Esophagus (tissue), 2 donors: ENCODE data around the gene RPL29. TPM values are rescaled to one million over a fixed set of nuclear protein-coding genes. Genes with fewer than 3 reads are reported as not detected.

Experiments used
- H3K27ac ChIP-seq, 2 donors: one replicate each; pipeline ENCODE4 v1.5.1; 2013; ENCODE audit warnings: low read depth in 2 of 2, mild to moderate bottlenecking in 2 of 2, inconsistent platforms in 1 of 2, low read length in 1 of 2, moderate library complexity in 1 of 2
- H3K27me3 ChIP-seq, 2 donors: one replicate each; pipeline ENCODE4 v1.6.1; 2013; ENCODE audit warnings: low read length in 2 of 2, control low read depth in 1 of 2, mild to moderate bottlenecking in 1 of 2; ENCODE audit not compliant: insufficient read depth in 2 of 2, control insufficient read depth in 1 of 2
- H3K36me3 ChIP-seq, 2 donors: one replicate each; pipeline ENCODE4 v1.6.1; 2013; ENCODE audit warnings: low read length in 1 of 2; ENCODE audit not compliant: control insufficient read depth in 2 of 2, insufficient read depth in 2 of 2
- H3K4me1 ChIP-seq, 2 donors: one replicate each; pipeline ENCODE4 v1.6.1; 2013; ENCODE audit warnings: low read length in 1 of 2; ENCODE audit not compliant: control insufficient read depth in 2 of 2, insufficient read depth in 2 of 2
- H3K4me3 ChIP-seq, 2 donors: one replicate each; pipeline ENCODE4 v1.5.1; 2013; ENCODE audit warnings: low read length in 2 of 2, mild to moderate bottlenecking in 2 of 2, low read depth in 1 of 2, moderate library complexity in 1 of 2
- H3K9me3 ChIP-seq, 2 donors: one replicate each; pipeline ENCODE4 v1.6.1; 2013; ENCODE audit warnings: mild to moderate bottlenecking in 2 of 2, low read depth in 1 of 2, low read length in 1 of 2, moderate library complexity in 1 of 2; ENCODE audit not compliant: control insufficient read depth in 2 of 2, insufficient read depth in 1 of 2
- WGBS, 2 donors: extraction: QIAGEN DNeasy Blood & Tissue Kit; methylation state at CpG; one replicate each; pipeline ENCODE4 v1.1.7; 2013; 5-methylcytosine and 5-hydroxymethylcytosine counted together
- polyA plus RNA-seq, 2 donors: library from polyadenylated mRNA; stranded (reverse); fragments of 200-250 nt; gene quantifications; one replicate each; pipeline ENCODE4 v1.2.3, GENCODE V29; 2013
- donor health status: healthy with polysubstance abuse.
- donor health status: Bipolar disorder and iron deficiency.

Gene RPL29
- polyA plus RNA-seq, 2 donors, result 2,351 to 2,556 TPM

GRCh38 chr3:51969841-51970240 is 25.9 kb downstream of the RPL29 start:
- WGBS, 2 donors, result 74 to 75% methylated on average over 4 of the region's 4 CpGs
- no peak overlapping the region for H3K27ac ChIP-seq
- H3K4me1 ChIP-seq, result peaks cover 9 to 19% of the 10 kb centered on the region in 2 donors

DNA sequence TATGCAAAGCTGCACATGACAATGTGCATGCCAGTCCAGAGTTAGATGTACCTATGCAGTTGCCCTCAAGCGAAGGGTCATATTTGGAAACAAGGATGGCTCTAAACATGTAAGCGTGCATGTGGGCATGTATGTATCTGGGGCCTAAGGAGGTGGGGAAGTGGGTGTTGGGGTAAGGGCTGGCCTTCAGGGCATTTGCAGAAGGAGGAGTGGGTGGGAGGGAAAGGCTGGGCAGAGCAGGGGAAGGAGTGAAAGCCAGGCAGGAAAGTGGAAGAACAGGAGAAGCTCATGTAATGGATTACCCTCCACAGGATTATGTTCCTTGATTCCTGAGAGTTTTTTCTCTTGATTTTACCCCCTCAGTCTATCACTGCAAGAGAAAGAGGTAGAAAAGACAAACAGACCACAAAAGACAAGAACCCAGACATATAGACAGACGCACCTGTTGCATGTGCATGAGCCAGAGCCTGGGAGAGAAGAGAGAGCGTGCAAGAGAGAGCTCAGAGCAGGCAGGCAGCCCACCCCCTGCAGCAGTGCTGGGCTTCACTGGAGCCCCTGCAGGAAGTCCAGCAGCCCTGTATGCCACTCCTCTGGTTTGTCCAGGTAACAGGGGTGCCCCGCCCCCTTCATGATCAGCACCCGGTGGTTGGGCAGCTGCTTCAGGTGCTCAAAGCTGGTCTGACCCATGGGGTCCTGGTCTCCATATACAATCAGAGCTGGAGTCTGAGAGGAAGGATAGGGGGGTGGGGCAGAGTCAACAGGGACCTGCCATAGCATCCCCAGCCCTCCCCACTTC is 26.6 kb downstream of the RPL29 start:
- Histone ChIP-seq H3K4me3 (no peak overlapping the region), H3K27me3 (no peaks in the 10 kb centered on the region), H3K36me3 (no peaks in the 10 kb centered on the region), H3K27ac (no peak overlapping the region), H3K4me1 (peaks cover 5 to 14% of the 10 kb centered on the region in 2 donors), H3K9me3 (no peaks in the 10 kb centered on the region)
- WGBS, 2 donors, result 85 to 86% methylated on average over 6 of the region's 6 CpGs

More at GRCh38 chr3:51969841-51970240, 25.9 kb downstream of the RPL29 start:
- Histone ChIP-seq H3K9me3 (no peaks in the 10 kb centered on the region), H3K4me3 (no peak overlapping the region), H3K36me3 (no peaks in the 10 kb centered on the region), H3K27me3 (no peaks in the 10 kb centered on the region)

- WGBS, 2 donors, result 13 to 21% methylated on average over 8 to 10 of the region's 11 CpGs
- H3K4me1 ChIP-seq, result peaks cover 5 to 13% of the 10 kb centered on the region in 2 donors
- H3K36me3 ChIP-seq, result no peaks in the 10 kb centered on the region
- H3K9me3 ChIP-seq, result no peaks in the 10 kb centered on the region
- H3K27ac ChIP-seq, result peak overlapping the region; percentile 78 to 89
- no peaks in the 10 kb centered on the region for H3K27me3 ChIP-seq
- H3K4me3 ChIP-seq, result peak overlapping the region; percentile 65 to 77
Observed at GRCh38 chr3:51968170-51968775, 27.4 kb downstream of the RPL29 start.

- 1% methylated on average over 47 to 89 of the region's 90 CpGs for WGBS, 2 donors
- Histone ChIP-seq H3K4me1 (peaks cover 5 to 13% of the 10 kb centered on the region in 2 donors), H3K4me3 (peak within 1 kb of the TSS; percentile 65 to 77), H3K9me3 (no peaks in the 10 kb centered on the region), H3K27me3 (no peaks in the 10 kb centered on the region), H3K36me3 (no peaks in the 10 kb centered on the region), H3K27ac (peak within 1 kb of the TSS; percentile 78 to 89)
Observed at GRCh38 chr3:51967384-51968169, 28.1 kb downstream of the RPL29 start, which contains the start of gene PCBP4. Gene PCBP4 (minus strand): TSS chr3:51967454. CDS start chr3:51961240, 6,214 bp downstream.

DNA sequence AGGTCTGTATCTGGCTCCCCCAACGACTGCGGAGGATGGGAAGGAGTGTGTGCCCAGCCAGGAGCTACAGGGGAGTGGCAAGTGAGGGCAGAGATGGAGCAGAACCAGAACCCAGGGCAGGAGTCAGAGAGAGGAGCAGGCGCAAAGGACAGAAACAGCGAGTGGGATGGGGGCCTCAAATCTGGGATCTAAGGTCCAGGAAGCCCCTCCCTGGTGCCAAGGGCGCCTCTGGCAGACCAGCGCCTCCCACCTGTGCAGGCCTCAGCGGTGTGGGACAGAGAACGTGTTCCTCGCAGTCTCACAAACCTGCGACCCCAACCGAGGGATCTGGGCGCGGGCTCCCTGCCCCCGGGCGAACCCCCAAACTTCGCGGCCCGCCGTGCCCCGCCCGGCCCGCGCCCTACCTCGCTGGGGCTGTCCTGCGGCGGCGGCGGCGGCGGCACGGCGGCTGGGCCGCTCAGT is 28.7 kb downstream of the RPL29 start:
- H3K9me3 ChIP-seq, result no peaks in the 10 kb centered on the region
- no peaks in the 10 kb centered on the region for H3K36me3 ChIP-seq
- H3K4me3 ChIP-seq, result peak overlapping the region; percentile 64 to 77
- H3K27ac ChIP-seq, result peak overlapping the region; percentile 78 to 84
- WGBS, 2 donors, result 4 to 6% methylated on average over 23 to 33 of the region's 33 CpGs
- no peaks in the 10 kb centered on the region for H3K27me3 ChIP-seq
- H3K4me1 ChIP-seq, result peaks cover 5 to 13% of the 10 kb centered on the region in 2 donors

- no peaks in the 10 kb centered on the region for H3K36me3 ChIP-seq
- H3K4me1 ChIP-seq, result peaks cover 5 to 15% of the 10 kb centered on the region in 2 donors
- H3K27ac ChIP-seq, result peak overlapping the region in 1 of 2 donors; percentile 84
- no peaks in the 10 kb centered on the region for H3K9me3 ChIP-seq
- peak overlapping the region; percentile 64 to 77 for H3K4me3 ChIP-seq
- 58 to 61% methylated on average over 3 to 5 of the region's 5 CpGs for WGBS, 2 donors
- no peaks in the 10 kb centered on the region for H3K27me3 ChIP-seq
Observed at GRCh38 chr3:51966486-51966885, 29.2 kb downstream of the RPL29 start.

DNA sequence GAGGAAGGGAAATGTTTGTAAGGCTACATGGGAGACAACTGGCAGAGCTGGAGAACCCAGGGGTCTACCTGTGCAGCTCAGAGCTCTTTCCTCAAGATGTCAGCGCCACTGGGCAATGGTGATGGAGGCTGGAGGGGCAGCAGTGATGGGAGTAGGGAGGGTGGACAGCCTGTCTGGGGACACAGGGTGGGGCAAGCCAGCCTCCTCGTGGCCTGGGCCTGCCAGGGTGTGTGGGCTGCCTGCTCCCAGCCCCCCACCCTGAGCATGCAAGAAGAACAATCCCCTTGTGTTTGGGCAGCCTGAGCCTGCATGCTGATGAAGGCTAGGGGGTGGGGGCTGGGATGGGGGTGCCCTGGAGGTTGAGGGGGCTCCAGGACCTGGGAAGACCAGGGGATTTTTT is 29.7 kb downstream of the RPL29 start:
- WGBS, 2 donors, result 68 to 70% methylated on average over 2 of the region's 2 CpGs

GRCh38 chr3:51964521-51964920 is 31.2 kb downstream of the RPL29 start:
- WGBS, 2 donors, result 75 to 84% methylated on average over 4 of the region's 4 CpGs
- Histone ChIP-seq H3K27me3 (no peaks in the 10 kb centered on the region), H3K9me3 (no peaks in the 10 kb centered on the region), H3K27ac (no peak overlapping the region), H3K36me3 (peaks cover 2 to 10% of the 10 kb centered on the region in 2 donors), H3K4me3 (no peak overlapping the region), H3K4me1 (peaks cover 5 to 12% of the 10 kb centered on the region in 2 donors)

More for the DNA sequence above, 29.7 kb downstream of the RPL29 start:
- Histone ChIP-seq H3K27me3 (no peaks in the 10 kb centered on the region), H3K36me3 (no peaks in the 10 kb centered on the region), H3K27ac (no peak overlapping the region), H3K4me3 (no peak overlapping the region), H3K4me1 (peaks cover 5 to 15% of the 10 kb centered on the region in 2 donors), H3K9me3 (no peaks in the 10 kb centered on the region)

- H3K4me3 ChIP-seq, result no peak overlapping the region
- H3K4me1 ChIP-seq, result peaks cover 5 to 9% of the 10 kb centered on the region in 2 donors
- H3K27ac ChIP-seq, result no peak overlapping the region
- H3K27me3 ChIP-seq, result no peaks in the 10 kb centered on the region
- WGBS, 2 donors, result 69 to 76% methylated on average over 12 of the region's 12 CpGs
- H3K36me3 ChIP-seq, result peaks cover 2 to 10% of the 10 kb centered on the region in 2 donors
- H3K9me3 ChIP-seq, result no peaks in the 10 kb centered on the region
Observed at GRCh38 chr3:51963951-51964451, 31.7 kb downstream of the RPL29 start.
